Hematopoietic multipotent progenitor cell treated with erythropoietin and hydrocortisone succinate and interleukin-3 and kit ligand, for 4 days (in vitro differentiated cells): Measurements from ENCODE around the gene UBE2U.

ENCODE experiments used
- DNase-seq: peaks from one replicate; pipeline ENCODE4 v3.0.0-alpha.2; 2015

The UBE2U gene

GRCh38 chr1:64203420-64203819, at the start of gene UBE2U:
Gene UBE2U (plus strand): TSS chr1:64203623. CDS start chr1:64204051, 428 bp downstream.
- no peak for DNase-seq

DNA sequence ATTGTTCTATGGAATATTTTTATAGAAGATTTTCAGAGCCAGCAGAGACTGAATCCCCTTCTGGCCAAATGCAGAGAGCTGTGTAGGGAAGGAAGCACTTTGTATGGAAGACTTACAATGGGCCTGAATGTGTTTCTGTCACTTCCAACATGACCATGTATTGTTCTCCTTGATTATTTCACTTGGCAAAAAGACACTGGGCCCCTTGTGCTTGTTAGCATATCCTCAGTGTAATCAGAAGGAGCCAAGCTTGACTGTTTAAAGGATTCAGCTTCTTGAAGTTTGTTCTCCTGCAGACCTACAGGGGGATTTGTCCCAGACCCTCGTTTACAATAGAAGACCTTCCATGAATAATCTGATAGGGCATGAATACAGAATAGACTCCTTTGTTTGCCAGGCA, 48.1 kb upstream of the UBE2U start:
- DNase-seq = no peak

- no peak for DNase-seq
These were observed 42.0 kb upstream of the UBE2U start for GRCh38 chr1:64161357-64161941.

- no peak for DNase-seq
These were observed 41.3 kb upstream of the UBE2U start for GRCh38 chr1:64162151-64162550.

DNA sequence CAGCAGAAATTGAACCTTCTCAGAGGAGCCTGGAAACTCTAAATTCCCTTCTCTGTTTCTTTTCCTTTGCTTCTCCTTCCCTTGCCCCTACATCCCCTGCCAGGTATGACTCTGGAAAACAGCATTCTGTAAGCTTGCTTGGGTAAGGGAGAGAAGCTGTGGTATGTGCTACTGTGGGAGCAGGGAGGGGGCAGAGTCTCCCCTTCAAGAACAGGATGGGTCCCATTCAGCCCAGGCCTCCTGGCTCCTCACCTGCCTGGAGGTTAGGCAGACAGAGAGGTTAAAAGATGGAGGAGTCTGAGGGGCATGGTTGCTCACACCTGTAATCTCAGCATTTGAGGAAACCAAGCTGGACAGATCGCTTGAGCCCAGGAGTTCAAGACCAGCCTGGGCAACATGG, 40.6 kb upstream of the UBE2U start:
- DNase-seq = no peak

GRCh38 chr1:64163431-64163830, 40.0 kb upstream of the UBE2U start:
- DNase-seq = no peak

DNA sequence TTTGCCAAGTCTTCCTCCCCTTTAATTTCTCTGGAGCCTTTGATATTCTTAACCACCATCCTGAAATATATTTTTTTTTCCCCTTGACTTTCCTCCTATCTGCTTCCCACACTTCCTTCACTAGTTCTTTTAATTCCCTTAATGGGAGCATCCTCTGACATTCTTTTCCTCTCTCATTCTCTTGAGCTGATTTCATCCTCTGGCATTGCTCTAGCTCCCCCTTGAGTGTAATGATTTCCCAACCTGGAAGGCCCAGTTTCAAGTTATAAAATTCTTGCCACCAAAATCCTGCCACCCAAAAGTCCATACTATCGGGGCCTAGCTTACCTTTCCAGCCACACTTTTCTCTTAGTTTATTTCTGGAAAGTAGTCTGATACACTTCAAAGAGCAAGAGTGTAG, 39.5 kb upstream of the UBE2U start:
- DNase-seq = no peak

GRCh38 chr1:64166629-64167028, 36.8 kb upstream of the UBE2U start:
- no peak for DNase-seq

DNA sequence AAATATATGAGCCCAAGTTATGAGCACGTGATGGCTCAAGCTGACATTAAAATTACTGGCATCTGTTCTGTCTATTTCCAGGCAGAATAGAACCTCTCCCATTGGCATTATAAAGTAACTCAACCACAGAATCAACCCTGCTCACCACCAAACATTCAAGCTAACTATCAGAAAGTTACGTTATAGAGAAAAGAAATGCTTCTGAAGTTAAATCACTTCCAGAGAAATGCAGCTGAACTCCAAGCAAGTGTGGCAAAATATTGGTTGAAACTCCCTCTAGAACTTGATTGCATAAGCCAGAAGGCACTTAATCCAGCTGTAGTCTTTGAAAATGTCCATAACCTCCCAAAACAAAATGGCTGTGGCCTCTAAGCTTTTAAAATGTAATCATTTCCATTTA, 36.2 kb upstream of the UBE2U start:
- DNase-seq = no peak

DNA sequence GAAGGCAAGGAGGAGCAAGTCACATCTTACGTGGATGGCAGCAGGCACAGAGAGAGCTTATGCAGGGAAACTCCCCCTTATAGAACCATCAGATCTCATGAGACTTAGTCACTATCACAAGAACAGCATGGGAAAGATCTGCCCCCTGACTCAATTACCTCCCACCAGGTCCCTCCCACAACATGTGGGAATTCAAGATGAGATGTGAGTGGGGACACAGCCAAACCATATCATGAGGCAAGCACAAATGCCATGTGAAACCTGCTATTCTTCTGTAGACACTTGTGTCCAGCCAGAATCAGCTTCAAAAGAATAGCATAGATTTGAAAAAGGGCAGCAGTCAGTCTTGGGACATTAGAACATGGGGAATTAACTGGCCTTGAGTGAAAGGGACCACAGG, 32.2 kb upstream of the UBE2U start:
- DNase-seq = no peak

DNA sequence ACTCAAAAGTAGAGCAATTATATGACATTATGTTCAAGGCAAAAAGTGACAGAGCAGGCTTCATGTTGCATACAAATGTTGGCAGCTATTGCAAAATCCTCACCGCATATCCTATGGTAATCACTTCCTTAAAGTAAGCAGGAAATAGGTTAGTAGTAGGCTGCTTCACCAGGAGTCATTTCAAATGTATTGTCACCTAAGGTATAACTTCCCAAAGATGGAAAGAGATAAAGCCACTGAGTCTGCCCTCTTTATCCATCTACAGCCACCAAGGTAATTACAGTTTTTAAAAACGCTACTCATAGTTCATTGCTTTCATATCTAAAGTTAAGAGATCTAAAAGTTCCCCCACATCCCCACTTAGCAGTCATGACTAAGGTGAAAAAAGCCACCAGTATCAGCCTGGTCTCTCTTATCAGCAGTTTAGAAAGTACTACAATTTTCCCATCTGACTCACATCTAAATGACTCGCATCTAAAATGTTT, 31.6 kb upstream of the UBE2U start:
- peak; percentile 81 for DNase-seq

DNA sequence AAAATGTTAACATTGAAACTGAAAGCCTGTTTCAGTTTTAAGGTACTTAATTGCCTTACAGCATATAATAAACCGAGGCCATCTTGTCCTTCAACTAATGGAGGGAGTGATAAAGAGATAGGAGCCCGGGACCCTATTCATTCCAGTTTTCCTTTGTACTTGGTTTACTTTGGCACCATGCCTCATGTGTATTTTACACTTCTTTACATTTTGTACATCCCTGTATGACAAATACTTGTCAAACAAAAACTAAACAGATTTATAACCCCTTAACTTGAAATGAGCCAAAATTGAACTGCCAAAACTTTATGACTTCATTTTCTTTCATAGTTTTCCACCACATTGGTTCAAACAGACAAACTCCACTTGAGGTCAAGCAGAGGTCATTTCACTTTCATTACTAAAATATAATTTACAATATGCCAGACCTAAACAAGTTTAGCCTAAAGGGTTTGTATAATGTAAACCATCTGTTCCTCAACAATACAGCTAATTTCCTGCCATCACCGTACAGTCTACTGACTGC, 30.9 kb upstream of the UBE2U start:
- DNase-seq = no peak

DNA sequence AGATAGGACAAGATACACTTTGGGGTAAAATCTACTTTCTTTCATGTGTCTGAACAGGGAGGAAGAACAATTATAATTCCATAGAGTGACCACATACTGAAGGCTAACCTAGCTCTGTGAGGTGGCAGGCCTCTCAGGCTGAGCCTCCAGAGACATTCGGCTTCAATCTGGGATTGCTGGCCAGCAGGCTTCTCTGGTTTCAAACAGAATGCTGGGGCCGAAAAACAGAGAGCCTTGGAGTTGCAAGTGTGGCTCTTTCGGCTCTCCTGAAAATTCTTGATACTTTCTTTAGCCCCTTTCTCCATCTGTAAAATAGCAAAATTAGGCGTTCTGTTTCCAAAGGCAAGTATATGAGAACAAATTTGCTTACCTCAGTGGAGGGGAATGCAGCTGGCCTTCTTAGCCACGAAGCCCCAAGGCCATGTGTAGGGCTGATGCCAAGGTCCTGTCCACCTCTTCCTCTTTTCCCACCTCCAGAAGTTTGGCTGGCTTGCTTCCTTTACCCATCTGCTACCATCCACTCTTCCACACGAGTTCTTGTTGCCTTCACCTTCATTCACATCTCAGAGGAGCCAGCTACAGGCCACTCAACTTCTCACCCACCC, 30.0 kb upstream of the UBE2U start:
- no peak for DNase-seq

- no peak for DNase-seq
These were observed 27.8 kb upstream of the UBE2U start for GRCh38 chr1:64175639-64176038.

DNA sequence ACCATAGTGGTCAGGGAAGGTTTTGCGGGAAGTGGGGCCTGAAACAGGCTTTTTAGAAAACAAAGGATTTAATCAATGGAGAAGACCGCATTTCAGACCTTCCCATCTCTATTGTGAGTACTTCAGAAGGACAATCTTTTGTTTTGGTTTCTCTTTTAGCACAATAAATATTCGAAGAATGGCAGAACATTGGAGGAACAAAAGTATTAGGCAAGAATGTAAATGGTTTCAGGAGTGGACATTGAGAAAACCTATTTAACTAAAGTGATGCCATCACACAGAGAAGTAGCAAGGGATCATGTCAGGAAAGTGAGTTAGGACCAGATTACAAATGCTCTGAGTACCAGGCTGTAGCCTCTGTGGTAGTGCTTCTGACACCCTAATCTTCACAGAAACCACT, 26.8 kb upstream of the UBE2U start:
- DNase-seq = no peak

- no peak for DNase-seq
These were observed 23.8 kb upstream of the UBE2U start for GRCh38 chr1:64179588-64179987.

GRCh38 chr1:64182207-64182606, 21.2 kb upstream of the UBE2U start:
- DNase-seq = no peak

- DNase-seq = peak; percentile 4
These were observed 19.9 kb upstream of the UBE2U start for GRCh38 chr1:64183395-64184002.

DNA sequence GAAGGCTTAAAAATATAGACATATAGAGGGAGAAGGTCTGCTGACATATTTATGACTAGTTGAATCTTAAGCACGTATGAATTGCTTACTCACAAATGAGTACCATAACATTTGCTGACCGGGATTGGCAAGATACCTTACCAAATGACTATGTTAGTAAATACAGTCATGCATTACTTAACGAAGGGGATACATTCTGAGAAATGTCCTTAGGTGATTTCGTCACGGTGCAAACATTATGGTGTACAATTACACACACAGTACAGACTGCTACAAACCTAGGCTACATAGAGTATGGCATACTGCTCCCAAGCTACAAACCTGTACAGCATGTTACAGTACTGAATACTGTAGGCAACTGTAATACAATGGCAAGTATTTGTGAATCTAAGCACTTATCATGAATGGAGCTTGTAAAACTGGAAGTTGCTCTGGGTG, 19.4 kb upstream of the UBE2U start:
- DNase-seq = no peak

DNA sequence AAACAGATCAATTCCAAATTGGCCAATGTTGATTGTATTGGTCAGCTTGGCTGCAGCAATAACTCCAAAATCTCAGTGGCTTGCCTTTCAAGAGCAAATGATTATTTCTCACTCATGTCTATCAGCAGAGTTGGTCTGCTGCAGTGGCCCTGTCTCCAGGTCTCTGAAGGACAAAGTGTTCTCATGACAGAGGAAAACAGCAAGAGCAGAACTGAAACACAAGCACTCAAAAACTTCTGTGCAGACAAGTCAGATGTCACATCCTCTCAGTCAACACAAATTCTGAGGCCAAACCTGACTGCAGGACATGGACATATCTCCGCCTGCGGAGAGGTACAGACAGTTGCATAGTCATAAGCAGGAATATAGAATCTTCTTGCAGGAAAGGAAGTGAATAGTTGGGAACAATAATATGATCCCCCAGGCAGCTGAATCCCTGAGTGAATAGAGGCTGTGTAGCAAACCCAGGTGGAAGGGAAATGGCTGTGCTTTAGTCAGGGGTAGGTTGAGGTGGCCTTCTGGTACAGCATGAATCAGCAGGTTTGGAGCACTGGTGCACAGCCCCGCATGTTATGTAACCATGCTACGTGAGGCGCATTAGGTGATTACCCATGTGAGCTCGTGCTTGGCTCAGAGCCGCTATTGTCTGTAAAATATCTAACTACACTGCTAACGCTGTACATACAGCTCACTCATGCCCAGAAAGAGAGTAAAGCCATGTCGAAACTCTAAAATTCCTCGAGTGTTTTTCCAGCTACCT, 17.1 kb upstream of the UBE2U start:
- no peak for DNase-seq

DNA sequence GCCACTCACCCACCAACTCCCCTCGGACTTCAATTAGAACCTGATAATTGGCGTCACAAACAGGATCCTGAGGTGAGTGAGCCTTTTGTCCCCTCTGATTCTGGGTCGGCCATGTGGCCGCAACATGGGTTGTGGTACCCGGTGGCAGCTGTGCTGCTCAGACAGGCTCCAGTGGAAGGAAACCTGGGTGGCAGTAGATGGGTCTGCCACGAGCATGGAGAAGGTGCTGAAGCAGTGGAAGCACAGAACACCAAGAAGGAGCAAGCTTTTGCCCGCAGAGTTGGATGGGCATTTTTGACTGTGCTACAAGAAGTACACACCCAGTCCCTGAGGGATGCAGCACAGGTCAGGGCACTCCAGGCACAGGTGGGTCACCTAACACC, 16.5 kb upstream of the UBE2U start:
- DNase-seq = no peak

DNA sequence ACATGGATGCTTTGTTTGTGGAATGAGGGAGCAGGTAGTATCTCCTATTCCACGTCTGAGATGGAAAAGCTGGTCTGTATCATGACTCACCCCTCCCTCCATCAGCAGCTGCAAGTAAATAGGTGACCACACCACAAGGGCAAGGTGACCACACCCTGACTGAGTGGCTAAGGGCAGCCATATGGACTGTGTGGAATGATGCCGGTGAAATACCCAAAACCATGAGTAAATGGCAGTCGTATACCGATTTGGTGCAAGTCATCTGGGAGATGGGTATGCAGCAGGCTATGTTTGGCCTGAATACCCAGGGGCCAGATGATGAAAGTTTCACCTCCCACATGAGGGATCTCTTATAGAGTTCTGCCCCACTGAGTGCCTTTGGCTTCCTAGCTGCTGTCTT, 15.8 kb upstream of the UBE2U start:
- DNase-seq = no peak

- no peak for DNase-seq
These were observed 11.1 kb upstream of the UBE2U start for GRCh38 chr1:64192290-64192689.
